Brain microvascular endothelial cell (primary cell): ENCODE data around the gene KLHL34.

Experiments used
- DNase-seq: peaks from one replicate; pipeline ENCODE4 v3.0.0-alpha.2; 2020
- H3K27ac ChIP-seq: fragments of 250-450 bp; sonication (Bioruptor Pico); 2 replicates; pipeline ENCODE4 v1.5.1; 2020; ENCODE audit warnings: mild to moderate bottlenecking, moderate library complexity
- H3K27me3 ChIP-seq: fragments of 250-450 bp; sonication (Bioruptor Pico); replicated peaks from 2 replicates; pipeline ENCODE4 v1.5.1; 2020; ENCODE audit warnings: mild to moderate bottlenecking
- H3K36me3 ChIP-seq: fragments of 250-450 bp; sonication (Bioruptor Pico); replicated peaks from 2 replicates; pipeline ENCODE4 v1.5.1; 2020; ENCODE audit warnings: mild to moderate bottlenecking
- H3K4me3 ChIP-seq: 2 replicates; pipeline ENCODE4 v1.5.1; 2011; ENCODE audit warnings: low read depth, mild to moderate bottlenecking, control low read depth, low read length, moderate library complexity
- CTCF ChIP-seq: IDR thresholded peaks from 2 replicates; pipeline ENCODE4 v1.5.1; 2011; ENCODE audit warnings: low read depth, mild to moderate bottlenecking, moderate library complexity, low read length, control low read depth, inconsistent platforms; ENCODE audit errors: missing control alignments
- in situ Hi-C: cut with HindIII; loops from 2 replicates; pipeline ENCODE4 v1.10.0; 2017; ENCODE audit warnings: low sequenced_read_pairs, low pct_ligation_motif_present

KLHL34 gene

GRCh38 chrX:21645886-21646285, 12.2 kb downstream of the KLHL34 start:
- H3K4me3 ChIP-seq, result no peak overlapping the region
- DNase-seq, result no peak
- in situ Hi-C loops, result no loop called here

GRCh38 chrX:21645431-21645830, 12.7 kb downstream of the KLHL34 start:
- no peak overlapping the region for H3K27ac ChIP-seq
- in situ Hi-C loops, result no loop called here
- H3K36me3 ChIP-seq, result no peaks in the 10 kb centered on the region
- DNase-seq, result no peak
- H3K27me3 ChIP-seq, result no peaks in the 10 kb centered on the region
- no peak overlapping the region for H3K4me3 ChIP-seq
- no peak for TF ChIP-seq CTCF

More at GRCh38 chrX:21645886-21646285, 12.2 kb downstream of the KLHL34 start:
- TF ChIP-seq CTCF, result no peak
- no peaks in the 10 kb centered on the region for H3K27me3 ChIP-seq
- no peak overlapping the region for H3K27ac ChIP-seq
- no peaks in the 10 kb centered on the region for H3K36me3 ChIP-seq

- Histone ChIP-seq H3K27me3 (no peaks in the 10 kb centered on the region), H3K27ac (no peak overlapping the region), H3K36me3 (no peaks in the 10 kb centered on the region), H3K4me3 (no peak overlapping the region)
- no peak for TF ChIP-seq CTCF
- in situ Hi-C loops, result no loop called here
- no peak for DNase-seq
These were observed 18.4 kb downstream of the KLHL34 start for GRCh38 chrX:21639775-21640174.

- H3K27me3 ChIP-seq, result no peaks in the 10 kb centered on the region
- H3K4me3 ChIP-seq, result no peak overlapping the region
- H3K36me3 ChIP-seq, result no peaks in the 10 kb centered on the region
- DNase-seq, result peak; percentile 39
- no peak for TF ChIP-seq CTCF
- H3K27ac ChIP-seq, result no peak overlapping the region
- in situ Hi-C loops, result no loop called here
These were observed 19.8 kb downstream of the KLHL34 start for GRCh38 chrX:21638311-21638710.

GRCh38 chrX:21632027-21632426, 26.1 kb downstream of the KLHL34 start:
- no peak overlapping the region for H3K4me3 ChIP-seq
- peak; percentile 16 for DNase-seq
- no peak for TF ChIP-seq CTCF
- no peaks in the 10 kb centered on the region for H3K36me3 ChIP-seq
- in situ Hi-C loops, result no loop called here
- no peaks in the 10 kb centered on the region for H3K27me3 ChIP-seq
- H3K27ac ChIP-seq, result no peak overlapping the region

- Histone ChIP-seq H3K36me3 (no peaks in the 10 kb centered on the region), H3K27me3 (no peaks in the 10 kb centered on the region), H3K27ac (no peak overlapping the region), H3K4me3 (no peak overlapping the region)
- no peak for DNase-seq
- TF ChIP-seq CTCF, result no peak
- in situ Hi-C loops, result no loop called here
These were observed 34.2 kb downstream of the KLHL34 start for GRCh38 chrX:21623778-21624501.
